Vagina (tissue), 2 donors: ENCODE data around the gene TASP1.

ENCODE experiments used
- CTCF ChIP-seq, 3 experiments: fragments of 450-650 bp in 2 of 3; fragments of 200-600 bp in 1 of 3; sonication (generic) in 1 of 3; IDR thresholded peaks; one replicate each; pipeline ENCODE4 v1.5.1; 2017 to 2019; ENCODE audit warnings: antibody characterized with exemption in 3 of 3, mild to moderate bottlenecking in 2 of 3, moderate library complexity in 2 of 3
- POLR2A ChIP-seq, 2 donors: fragments of 450-650 bp; IDR thresholded peaks; one replicate each; pipeline ENCODE4 v1.6.1; 2017; ENCODE audit warnings: antibody characterized with exemption in 2 of 2, mild to moderate bottlenecking in 2 of 2, moderate library complexity in 2 of 2
- POLR2AphosphoS5 ChIP-seq, 2 donors: sonication (generic); formaldehyde crosslinking; IDR thresholded peaks; one replicate each; pipeline ENCODE4 v1.9.0; 2017; ENCODE audit warnings: antibody characterized with exemption in 2 of 2, mild to moderate bottlenecking in 2 of 2, low read depth in 1 of 2; ENCODE audit not compliant: insufficient read depth in 1 of 2

GRCh38 chr20:13650474-13650873 lies 11.7 kb upstream of the TASP1 start:
- TF ChIP-seq CTCF (IDR thresholded peaks at IDR 0.05), result no peak
- no peak for TF ChIP-seq POLR2A (IDR thresholded peaks at IDR 0.05)
- TF ChIP-seq POLR2AphosphoS5 (IDR thresholded peaks at IDR 0.05; ENCODE audit: insufficient read depth in 1 of 2, low read depth in 1 of 2), result no peak
